NCI-H2081 (cell line): ENCODE measurements around the gene CLCC1.

Experiments used
- DNase-seq, 2 experiments: peaks; one replicate each; lab custom pipeline; 2025; lab: John Stamatoyannopoulos, UW

CLCC1 gene

DNA sequence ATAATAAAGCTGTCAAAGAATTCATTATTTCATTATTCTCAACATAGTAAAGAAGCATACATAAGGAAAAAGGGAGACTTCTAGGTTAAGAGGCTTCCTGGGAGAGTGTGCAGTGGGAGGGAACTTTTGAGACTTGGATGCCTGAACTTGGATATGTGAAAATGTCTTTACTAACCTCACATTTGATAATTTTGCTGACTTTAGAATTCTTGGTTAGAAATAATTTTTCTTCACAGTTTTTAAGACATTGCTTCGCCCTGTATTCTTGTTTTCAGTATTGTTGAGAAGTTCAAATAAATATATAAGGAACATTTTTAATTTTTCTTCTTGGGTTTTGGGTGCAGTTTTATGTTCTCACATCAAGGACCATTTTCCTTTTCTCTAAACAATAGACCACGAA, 46.5 kb downstream of the CLCC1 start:
- DNase-seq: no peak
